ENCODE results near the gene ANAPC2. TPM values are rescaled to one million over a fixed set of nuclear protein-coding genes. Genes with fewer than 3 reads are reported as not detected.
A peak's percentile ranks its signal among the peaks of the same experiment; 100 is the strongest.

Gene ANAPC2, protein sequence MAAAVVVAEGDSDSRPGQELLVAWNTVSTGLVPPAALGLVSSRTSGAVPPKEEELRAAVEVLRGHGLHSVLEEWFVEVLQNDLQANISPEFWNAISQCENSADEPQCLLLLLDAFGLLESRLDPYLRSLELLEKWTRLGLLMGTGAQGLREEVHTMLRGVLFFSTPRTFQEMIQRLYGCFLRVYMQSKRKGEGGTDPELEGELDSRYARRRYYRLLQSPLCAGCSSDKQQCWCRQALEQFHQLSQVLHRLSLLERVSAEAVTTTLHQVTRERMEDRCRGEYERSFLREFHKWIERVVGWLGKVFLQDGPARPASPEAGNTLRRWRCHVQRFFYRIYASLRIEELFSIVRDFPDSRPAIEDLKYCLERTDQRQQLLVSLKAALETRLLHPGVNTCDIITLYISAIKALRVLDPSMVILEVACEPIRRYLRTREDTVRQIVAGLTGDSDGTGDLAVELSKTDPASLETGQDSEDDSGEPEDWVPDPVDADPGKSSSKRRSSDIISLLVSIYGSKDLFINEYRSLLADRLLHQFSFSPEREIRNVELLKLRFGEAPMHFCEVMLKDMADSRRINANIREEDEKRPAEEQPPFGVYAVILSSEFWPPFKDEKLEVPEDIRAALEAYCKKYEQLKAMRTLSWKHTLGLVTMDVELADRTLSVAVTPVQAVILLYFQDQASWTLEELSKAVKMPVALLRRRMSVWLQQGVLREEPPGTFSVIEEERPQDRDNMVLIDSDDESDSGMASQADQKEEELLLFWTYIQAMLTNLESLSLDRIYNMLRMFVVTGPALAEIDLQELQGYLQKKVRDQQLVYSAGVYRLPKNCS
- 10 to 100 TPM; 75.5 to 98.1 TPM for total RNA-seq

DNA sequence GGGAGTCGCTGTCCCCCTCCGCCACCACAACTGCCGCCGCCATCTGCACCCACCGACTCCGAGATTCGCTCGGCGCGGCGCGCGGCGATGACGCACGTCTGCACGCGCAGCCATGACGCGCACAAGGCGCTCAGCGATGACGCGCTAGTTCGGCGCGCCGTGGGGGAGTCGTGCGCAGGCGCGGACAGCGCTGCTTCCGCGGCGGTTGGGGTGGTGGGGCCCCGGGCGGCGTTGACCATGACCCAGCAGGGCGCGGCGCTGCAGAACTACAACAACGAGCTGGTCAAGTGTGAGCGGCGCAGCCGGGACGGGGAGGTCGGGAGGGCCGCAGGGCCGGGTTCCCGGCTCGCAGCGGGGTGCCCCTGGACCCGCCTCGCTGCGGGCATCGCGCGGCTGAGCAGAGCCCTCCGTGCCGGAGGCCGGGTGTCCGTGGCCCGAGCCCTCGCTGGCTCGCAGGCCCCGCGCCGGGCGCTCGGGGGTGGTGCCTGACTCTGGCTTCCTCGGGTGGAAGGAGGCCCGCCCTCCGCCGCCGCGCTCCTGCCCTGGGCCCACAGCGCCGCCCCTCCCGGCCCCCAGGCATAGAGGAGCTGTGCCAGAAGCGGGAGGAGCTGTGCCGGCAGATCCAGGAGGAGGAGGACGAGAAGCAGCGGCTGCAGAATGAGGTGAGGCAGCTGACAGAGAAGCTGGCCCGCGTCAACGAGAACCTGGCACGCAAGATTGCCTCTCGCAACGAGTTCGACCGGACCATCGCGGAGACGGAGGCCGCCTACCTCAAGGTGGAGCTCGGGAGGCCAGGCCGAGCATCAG, at the start of gene ANAPC2, which contains the start of gene SSNA1:
ANAPC2 (minus strand) TSS at position 71 of the 807 bp plus-strand sequence; CDS start at position 43, 28 bp downstream.
SSNA1 (plus strand) TSS at position 187 of the 807 bp plus-strand sequence; CDS start at position 238, 51 bp downstream.
- Mint-ChIP-seq H3K27ac (peak within 1 kb of the TSS; percentile 80 to 84), H3K27me3 (no peaks in the 10 kb centered on the region)

DNA sequence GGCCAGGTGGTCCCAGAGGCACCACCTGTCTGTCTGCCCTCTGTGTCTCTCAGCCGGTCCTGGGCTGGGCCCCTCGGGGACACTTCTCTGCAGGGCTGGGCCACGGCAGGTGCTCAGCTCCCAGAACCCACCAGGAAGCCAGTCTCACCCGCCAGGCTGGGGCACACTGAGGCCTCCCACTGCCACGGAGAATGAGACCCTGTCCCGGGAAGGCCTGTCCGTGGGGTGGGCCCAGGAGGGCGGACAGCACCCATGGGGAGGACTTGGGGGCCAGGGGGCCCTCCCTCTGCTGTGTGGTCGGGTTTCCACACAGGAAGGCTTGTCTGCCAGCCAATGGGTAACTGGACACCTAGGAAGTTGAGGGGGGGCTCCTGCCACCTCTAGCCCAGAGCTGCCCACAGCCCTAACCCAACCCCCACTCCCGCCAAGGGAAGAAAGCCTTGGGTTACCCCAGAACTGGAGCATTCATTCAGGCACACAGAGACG, 48.6 kb upstream of the ANAPC2 start:
- H3K36me3 Mint-ChIP-seq, result no peaks in the 10 kb centered on the region
- no peak overlapping the region for H3K27ac Mint-ChIP-seq
- no peak overlapping the region for H3K4me3 Mint-ChIP-seq
- no peaks in the 10 kb centered on the region for H3K9me3 Mint-ChIP-seq
- peaks cover 0 to 6% of the 10 kb centered on the region in 2 donors for H3K27me3 Mint-ChIP-seq
- DNase-seq (ENCODE audit: low spot score) (no peak), ATAC-seq (no peak)
- peaks cover 5 to 9% of the 10 kb centered on the region in 2 donors for H3K4me1 Mint-ChIP-seq (ENCODE audit: low read depth in 2 of 2)

More for the DNA sequence above, at the start of gene ANAPC2, which contains the start of gene SSNA1:
- peak; percentile 95 for DNase-seq (ENCODE audit: low spot score)
- H3K4me3 Mint-ChIP-seq, result peak within 1 kb of the TSS; percentile 96
- H3K9me3 Mint-ChIP-seq, result no peaks in the 10 kb centered on the region
- ATAC-seq, result peak; percentile 90 to 93
- peaks cover 20 to 24% of the 10 kb centered on the region in 2 donors for H3K4me1 Mint-ChIP-seq (ENCODE audit: low read depth in 2 of 2)
- H3K36me3 Mint-ChIP-seq, result peaks cover 6% of the 10 kb centered on the region

DNA sequence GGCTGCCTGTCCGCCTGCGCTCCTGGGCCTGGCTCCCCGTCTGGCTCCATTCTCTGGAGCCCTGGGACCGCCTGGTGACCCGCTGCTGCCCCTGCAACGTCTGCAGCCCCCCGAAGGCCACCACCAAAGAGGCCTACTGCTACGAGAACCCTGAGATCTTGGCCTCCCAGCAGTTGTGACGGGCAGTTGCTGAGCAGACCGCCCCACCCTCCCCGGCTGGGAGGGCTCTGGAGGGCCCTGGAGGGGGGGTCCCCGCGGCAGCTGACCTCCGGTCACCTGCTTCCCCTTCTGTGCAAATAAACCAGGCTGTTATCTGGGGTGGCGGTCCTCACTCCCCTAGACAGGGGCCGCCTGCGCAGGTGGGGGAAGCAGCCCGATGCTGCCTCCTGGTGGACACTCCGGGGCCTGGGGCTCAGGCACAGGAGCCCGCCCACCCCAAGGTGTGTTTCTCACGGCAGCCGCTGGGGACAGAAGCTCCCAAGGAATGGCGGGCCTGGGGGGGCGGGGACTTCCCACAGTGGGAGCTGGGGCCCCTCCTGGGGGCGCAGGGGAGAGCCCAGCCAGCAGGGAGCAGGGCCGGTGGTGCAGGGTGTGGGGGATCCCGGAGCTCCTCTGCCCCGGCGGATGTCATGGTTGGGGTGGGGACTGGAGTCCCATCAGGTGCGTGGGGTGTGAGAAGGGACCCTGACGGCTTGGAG, 48.0 kb upstream of the ANAPC2 start:
- no peak overlapping the region for H3K27ac Mint-ChIP-seq
- peak; percentile 87 for DNase-seq (ENCODE audit: low spot score)
- ATAC-seq, result peak; percentile 20 to 21
- H3K27me3 Mint-ChIP-seq, result peaks cover 0 to 6% of the 10 kb centered on the region in 2 donors
- no peaks in the 10 kb centered on the region for H3K36me3 Mint-ChIP-seq
- H3K4me1 Mint-ChIP-seq (ENCODE audit: low read depth in 2 of 2), result peaks cover 5 to 9% of the 10 kb centered on the region in 2 donors
- no peaks in the 10 kb centered on the region for H3K9me3 Mint-ChIP-seq
- H3K4me3 Mint-ChIP-seq, result no peak overlapping the region

DNA sequence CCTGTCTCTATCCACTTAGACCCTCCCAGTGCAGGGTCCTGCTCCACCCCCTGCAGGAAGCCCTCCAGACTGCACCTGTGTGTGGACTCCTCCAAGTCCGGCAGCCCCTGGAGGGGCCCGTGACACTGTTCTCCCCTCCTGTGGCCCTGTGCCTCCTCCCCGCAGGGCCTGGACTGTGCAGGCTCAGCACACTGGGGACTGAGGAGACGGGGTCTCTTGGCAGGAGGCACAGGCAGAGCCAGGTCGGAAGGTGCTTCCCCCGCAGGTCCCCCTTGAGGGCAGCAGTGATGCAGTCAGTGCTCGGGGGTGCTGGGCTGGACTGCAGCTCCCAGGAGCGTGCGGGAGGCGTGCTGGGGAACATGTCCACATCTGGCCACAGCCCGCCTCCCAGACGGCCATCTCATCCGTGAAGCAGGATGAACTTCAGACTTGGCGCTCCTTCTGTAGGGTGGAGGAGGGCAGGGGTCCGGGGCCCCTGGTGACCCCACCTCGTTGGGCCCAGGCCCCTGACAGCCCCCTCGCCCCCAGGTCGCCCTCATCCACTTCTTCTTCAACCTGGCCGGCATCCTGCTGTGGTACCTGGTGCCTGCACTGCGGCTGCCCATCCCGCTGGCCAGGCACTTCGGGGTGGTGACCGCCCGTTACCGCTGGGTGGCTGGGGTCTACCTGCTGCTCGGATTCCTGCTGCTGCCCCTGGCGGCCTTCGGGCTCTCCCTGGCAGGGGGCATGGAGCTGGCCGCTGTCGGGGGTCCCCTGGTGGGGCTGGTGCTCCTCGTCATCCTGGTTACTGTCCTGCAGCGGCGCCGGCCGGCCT, 47.3 kb upstream of the ANAPC2 start:
- H3K9me3 Mint-ChIP-seq, result no peaks in the 10 kb centered on the region
- ATAC-seq (no peak), DNase-seq (ENCODE audit: low spot score) (no peak)
- peaks cover 0 to 6% of the 10 kb centered on the region in 2 donors for H3K27me3 Mint-ChIP-seq
- H3K36me3 Mint-ChIP-seq, result no peaks in the 10 kb centered on the region
- H3K4me1 Mint-ChIP-seq (ENCODE audit: low read depth in 2 of 2), result peaks cover 5 to 6% of the 10 kb centered on the region in 2 donors
- H3K27ac Mint-ChIP-seq, result no peak overlapping the region
- H3K4me3 Mint-ChIP-seq, result no peak overlapping the region

DNA sequence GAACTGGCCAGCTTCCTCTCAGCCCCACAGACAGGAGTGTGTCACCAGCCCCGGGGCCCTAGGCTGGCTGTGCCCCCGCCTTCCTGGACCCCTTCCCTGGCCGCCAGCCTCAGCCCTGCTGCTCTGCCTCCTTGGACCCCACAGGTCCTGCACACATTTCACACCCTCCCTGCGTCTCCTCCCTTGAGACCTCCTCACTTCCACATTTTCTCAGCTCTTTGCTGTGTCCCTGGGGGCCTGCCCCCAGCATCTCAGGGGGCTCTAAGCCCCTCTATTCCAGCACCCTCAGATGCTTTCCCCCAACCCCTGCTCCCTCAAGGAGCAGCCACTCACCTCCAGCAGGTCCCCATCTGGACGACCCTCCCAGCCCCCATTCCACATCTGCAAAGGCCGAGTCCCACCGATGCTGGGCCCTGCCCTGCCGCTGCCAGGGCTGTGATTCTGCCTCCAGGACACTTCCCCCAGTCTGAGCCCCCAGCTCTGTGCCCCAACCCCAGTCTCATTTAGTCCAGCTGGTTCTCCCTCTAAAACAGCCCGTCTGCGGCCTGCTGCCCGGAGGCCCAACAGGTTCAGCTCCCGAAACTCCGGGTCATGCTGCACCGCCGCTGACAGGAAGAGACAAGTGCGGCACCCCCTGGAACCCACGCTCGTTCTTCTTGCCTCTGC, 46.5 kb upstream of the ANAPC2 start:
- Mint-ChIP-seq H3K4me1 (ENCODE audit: low read depth in 2 of 2) (peaks cover 5 to 6% of the 10 kb centered on the region in 2 donors), H3K27me3 (peaks cover 0 to 6% of the 10 kb centered on the region in 2 donors), H3K27ac (no peak overlapping the region), H3K9me3 (no peaks in the 10 kb centered on the region), H3K4me3 (no peak overlapping the region), H3K36me3 (no peaks in the 10 kb centered on the region)
- no peak for DNase-seq (ENCODE audit: low spot score)
- ATAC-seq, result no peak

DNA sequence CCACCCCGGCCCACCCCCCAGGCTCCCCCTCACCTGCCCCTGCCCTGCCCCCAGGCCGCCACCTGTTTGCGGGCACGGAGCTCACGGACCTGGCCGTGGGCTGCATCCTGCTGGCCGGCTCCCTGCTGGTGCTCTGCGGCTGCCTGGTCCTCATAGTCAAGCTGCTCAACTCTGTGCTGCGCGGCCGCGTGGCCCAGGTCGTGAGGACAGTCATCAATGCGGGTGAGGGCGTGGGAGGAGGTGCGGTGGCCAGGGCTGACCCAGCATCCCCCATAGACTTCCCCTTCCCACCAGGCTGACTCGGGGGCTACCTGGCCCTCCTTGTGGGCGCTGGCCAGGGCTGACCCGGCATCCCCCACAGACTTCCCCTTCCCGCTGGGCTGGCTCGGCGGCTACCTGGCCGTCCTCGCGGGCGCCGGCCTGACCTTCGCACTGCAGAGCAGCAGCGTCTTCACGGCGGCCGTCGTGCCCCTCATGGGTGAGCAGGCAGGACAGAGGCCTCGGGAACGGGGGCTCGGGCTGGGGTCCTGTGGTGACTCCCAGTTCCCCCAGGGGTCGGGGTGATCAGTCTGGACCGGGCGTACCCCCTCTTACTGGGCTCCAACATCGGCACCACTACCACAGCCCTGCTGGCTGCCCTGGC, 45.8 kb upstream of the ANAPC2 start:
- Mint-ChIP-seq H3K4me1 (ENCODE audit: low read depth in 2 of 2) (peaks cover 5 to 6% of the 10 kb centered on the region in 2 donors), H3K9me3 (no peaks in the 10 kb centered on the region), H3K36me3 (no peaks in the 10 kb centered on the region), H3K27ac (no peak overlapping the region), H3K4me3 (no peak overlapping the region), H3K27me3 (peaks cover 0 to 6% of the 10 kb centered on the region in 2 donors)
- ATAC-seq (no peak), DNase-seq (ENCODE audit: low spot score) (no peak)

DNA sequence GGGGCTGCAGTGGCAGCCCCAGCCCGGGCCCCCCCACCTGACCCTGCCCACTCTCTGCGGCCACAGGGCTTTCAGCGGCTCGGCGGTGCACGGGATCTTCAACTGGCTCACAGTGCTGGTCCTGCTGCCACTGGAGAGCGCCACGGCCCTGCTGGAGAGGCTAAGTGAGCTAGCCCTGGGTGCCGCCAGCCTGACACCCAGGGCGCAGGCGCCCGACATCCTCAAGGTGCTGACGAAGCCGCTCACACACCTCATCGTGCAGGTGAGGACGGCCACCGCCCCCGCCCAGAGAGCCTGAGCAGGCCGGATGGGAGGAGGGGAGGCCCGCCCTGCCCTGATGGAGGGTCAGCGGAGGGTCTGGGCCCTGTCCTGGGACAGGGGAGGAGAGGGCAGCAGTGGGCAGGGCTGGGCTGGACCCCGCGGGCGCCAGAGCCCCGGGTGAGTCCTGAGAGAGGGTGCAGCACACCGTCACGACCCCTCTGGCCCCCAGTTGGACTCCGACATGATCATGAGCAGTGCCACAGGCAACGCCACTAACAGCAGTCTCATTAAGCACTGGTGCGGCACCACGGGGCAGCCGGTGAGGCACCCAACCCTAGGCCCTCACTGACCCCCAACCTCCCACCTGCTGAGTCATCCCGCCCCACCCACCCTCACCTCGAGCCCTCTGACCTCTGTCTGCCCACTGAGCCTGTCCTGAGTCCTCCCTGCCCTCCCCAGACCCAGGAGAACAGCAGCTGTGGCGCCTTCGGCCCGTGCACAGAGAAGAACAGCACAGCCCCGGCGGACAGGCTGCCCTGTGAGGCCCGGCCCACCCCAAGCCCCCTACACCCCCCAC, 45.0 kb upstream of the ANAPC2 start:
- Mint-ChIP-seq H3K27me3 (peaks cover 0 to 6% of the 10 kb centered on the region in 2 donors), H3K4me3 (no peak overlapping the region), H3K27ac (no peak overlapping the region), H3K36me3 (no peaks in the 10 kb centered on the region), H3K9me3 (no peaks in the 10 kb centered on the region), H3K4me1 (ENCODE audit: low read depth in 2 of 2) (peaks cover 0 to 3% of the 10 kb centered on the region in 2 donors)
- ATAC-seq, result no peak
- no peak for DNase-seq (ENCODE audit: low spot score)

DNA sequence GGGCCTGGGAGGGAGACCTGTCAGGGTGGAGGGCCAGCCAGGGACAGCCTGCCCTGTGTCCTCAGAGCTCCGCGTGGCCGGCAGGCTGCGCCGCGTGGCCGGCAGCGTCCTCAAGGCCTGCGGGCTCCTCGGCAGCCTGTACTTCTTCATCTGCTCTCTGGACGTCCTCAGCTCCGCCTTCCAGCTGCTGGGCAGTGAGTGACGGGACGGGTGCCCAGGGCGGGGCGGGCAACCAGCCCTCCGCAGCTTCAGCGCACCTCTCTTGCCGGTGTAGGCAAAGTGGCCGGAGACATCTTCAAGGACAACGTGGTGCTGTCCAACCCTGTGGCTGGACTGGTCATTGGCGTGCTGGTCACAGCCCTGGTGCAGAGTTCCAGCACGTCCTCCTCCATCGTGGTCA, 44.1 kb upstream of the ANAPC2 start:
- ATAC-seq (no peak), DNase-seq (ENCODE audit: low spot score) (no peak)
- no peaks in the 10 kb centered on the region for H3K9me3 Mint-ChIP-seq
- no peak overlapping the region for H3K4me3 Mint-ChIP-seq
- H3K4me1 Mint-ChIP-seq (ENCODE audit: low read depth in 2 of 2), result peaks cover 2 to 3% of the 10 kb centered on the region in 2 donors
- H3K36me3 Mint-ChIP-seq, result no peaks in the 10 kb centered on the region
- H3K27me3 Mint-ChIP-seq, result peaks cover 4 to 9% of the 10 kb centered on the region in 2 donors
- H3K27ac Mint-ChIP-seq, result no peak overlapping the region

DNA sequence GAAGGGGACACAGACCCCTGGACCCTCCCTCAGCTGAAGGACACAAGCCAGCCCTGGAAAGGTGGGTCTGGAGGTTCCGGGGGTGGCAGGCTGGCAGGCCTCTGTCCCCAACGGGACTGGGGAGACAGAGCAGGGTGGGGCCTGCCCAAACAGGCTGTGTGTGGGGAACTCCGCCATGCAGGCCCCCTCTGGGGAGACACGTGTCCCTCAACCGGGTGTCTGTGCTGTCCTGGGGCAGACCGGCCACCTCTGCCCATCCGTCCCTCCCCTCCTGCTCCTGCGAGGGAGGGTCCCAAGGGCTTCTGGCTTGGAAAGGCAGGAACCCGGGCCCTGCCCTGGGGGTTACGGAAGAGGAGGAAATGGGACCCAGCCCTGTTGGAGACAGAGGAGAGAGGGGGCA, 43.7 kb upstream of the ANAPC2 start:
- Mint-ChIP-seq H3K27ac (no peak overlapping the region), H3K36me3 (no peaks in the 10 kb centered on the region), H3K4me3 (no peak overlapping the region), H3K27me3 (peaks cover 7 to 9% of the 10 kb centered on the region in 2 donors), H3K9me3 (no peaks in the 10 kb centered on the region), H3K4me1 (ENCODE audit: low read depth in 2 of 2) (peaks cover 3 to 5% of the 10 kb centered on the region in 2 donors)
- no peak for DNase-seq (ENCODE audit: low spot score)
- no peak for ATAC-seq

DNA sequence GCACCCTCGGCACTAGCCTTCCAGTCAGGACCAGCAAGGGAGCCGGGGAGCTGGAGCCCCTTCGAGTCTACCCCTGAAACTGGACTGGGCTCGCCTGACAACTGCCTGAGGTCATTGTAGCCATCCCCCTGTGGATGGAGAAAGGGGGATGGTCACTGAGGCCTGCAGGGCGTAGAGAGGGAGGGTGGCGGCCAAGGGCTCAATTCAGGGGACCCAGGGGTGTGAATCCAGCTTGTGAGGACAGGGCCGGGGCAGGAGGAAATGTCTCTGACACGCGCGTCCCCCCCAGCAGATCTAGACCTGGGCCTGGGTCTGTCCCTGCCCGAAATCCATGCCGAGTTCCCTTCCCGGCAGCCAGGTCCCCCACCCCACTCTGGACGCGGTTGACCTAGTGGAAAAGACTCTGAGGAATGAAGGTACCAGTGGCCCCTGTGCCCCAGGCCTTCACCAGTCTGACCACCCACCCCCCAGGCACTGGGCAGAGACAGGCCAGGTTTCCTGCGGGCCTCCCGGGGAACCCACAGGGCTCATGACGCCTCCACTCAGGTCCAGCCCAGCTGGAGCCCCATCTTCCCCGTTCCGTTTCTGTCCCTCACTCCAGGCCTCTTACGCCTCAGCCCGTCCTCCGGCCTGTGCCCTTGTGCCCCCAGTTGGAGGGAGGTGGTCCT, 43.1 kb upstream of the ANAPC2 start:
- Mint-ChIP-seq H3K27ac (no peak overlapping the region), H3K27me3 (peaks cover 7 to 9% of the 10 kb centered on the region in 2 donors), H3K4me3 (no peak overlapping the region), H3K9me3 (no peaks in the 10 kb centered on the region), H3K4me1 (ENCODE audit: low read depth in 2 of 2) (peaks cover 3 to 5% of the 10 kb centered on the region in 2 donors), H3K36me3 (no peaks in the 10 kb centered on the region)
- ATAC-seq (no peak), DNase-seq (ENCODE audit: low spot score) (no peak)

Measured in natural killer cell treated with Interleukin-12 subunit alpha and Interleukin-12 subunit beta and Interleukin-15 and Interleukin-18, amount 100 ng/mL, for 72 hours (primary cell).